Brain microvascular endothelial cell (primary cell): ENCODE results near the gene UFSP2.
A peak's percentile ranks its signal among the peaks of the same experiment; 100 is the strongest.

Experiments
- DNase-seq: peaks from one replicate; pipeline ENCODE4 v3.0.0-alpha.2; 2020
- H3K27ac ChIP-seq: fragments of 250-450 bp; sonication (Bioruptor Pico); 2 replicates; pipeline ENCODE4 v1.5.1; 2020; ENCODE audit warnings: mild to moderate bottlenecking, moderate library complexity
- H3K27me3 ChIP-seq: fragments of 250-450 bp; sonication (Bioruptor Pico); replicated peaks from 2 replicates; pipeline ENCODE4 v1.5.1; 2020; ENCODE audit warnings: mild to moderate bottlenecking
- H3K36me3 ChIP-seq: fragments of 250-450 bp; sonication (Bioruptor Pico); replicated peaks from 2 replicates; pipeline ENCODE4 v1.5.1; 2020; ENCODE audit warnings: mild to moderate bottlenecking
- H3K4me3 ChIP-seq: 2 replicates; pipeline ENCODE4 v1.5.1; 2011; ENCODE audit warnings: low read depth, mild to moderate bottlenecking, control low read depth, low read length, moderate library complexity
- in situ Hi-C: cut with HindIII; loops from 2 replicates; pipeline ENCODE4 v1.10.0; 2017; ENCODE audit warnings: low sequenced_read_pairs, low pct_ligation_motif_present
- TF ChIP-seq, protein P1 (sequence below): IDR thresholded peaks from 2 replicates; pipeline ENCODE4 v1.5.1; 2011; ENCODE audit warnings: low read depth, mild to moderate bottlenecking, moderate library complexity, low read length, control low read depth, inconsistent platforms; ENCODE audit errors: missing control alignments

UFSP2 gene

GRCh38 chr4:185425647-185426352 is at the start of gene UFSP2:
Gene UFSP2, minus strand, starts transcription at chr4:185425964. Its CDS starts 96 bp downstream, at chr4:185425868.
- in situ Hi-C loops = no loop called here
- TF ChIP-seq, protein P1, sequence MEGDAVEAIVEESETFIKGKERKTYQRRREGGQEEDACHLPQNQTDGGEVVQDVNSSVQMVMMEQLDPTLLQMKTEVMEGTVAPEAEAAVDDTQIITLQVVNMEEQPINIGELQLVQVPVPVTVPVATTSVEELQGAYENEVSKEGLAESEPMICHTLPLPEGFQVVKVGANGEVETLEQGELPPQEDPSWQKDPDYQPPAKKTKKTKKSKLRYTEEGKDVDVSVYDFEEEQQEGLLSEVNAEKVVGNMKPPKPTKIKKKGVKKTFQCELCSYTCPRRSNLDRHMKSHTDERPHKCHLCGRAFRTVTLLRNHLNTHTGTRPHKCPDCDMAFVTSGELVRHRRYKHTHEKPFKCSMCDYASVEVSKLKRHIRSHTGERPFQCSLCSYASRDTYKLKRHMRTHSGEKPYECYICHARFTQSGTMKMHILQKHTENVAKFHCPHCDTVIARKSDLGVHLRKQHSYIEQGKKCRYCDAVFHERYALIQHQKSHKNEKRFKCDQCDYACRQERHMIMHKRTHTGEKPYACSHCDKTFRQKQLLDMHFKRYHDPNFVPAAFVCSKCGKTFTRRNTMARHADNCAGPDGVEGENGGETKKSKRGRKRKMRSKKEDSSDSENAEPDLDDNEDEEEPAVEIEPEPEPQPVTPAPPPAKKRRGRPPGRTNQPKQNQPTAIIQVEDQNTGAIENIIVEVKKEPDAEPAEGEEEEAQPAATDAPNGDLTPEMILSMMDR = no peak
- Histone ChIP-seq H3K36me3 (no peaks in the 10 kb centered on the region), H3K4me3 (peak within 1 kb of the TSS; percentile 92), H3K27ac (peak within 1 kb of the TSS; percentile 100), H3K27me3 (no peaks in the 10 kb centered on the region)
- peak; percentile 81 for DNase-seq

DNA sequence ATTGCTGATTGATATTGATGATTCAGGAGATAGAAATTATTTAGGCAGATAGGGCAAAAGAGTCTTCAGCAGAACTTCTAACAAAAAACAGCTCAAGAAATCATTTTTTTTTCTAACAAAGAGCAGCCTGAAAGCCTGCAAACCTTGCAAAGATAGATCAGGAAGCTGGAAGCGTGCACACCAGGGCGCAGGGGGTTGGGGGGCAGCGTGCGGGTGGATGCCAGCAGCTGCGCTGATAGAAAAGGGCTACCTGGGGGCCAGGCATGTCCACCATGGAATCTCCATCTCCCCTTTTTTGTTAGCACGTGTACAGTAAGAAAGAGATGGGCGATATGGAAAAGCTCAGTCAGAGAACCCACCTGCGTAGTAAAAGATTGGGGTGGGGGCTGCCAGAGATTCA is 47.5 kb upstream of the UFSP2 start:
- H3K27me3 ChIP-seq = no peaks in the 10 kb centered on the region
- TF ChIP-seq, protein P1 = no peak
- H3K36me3 ChIP-seq = no peaks in the 10 kb centered on the region
- in situ Hi-C loops = no loop called here
- no peak overlapping the region for H3K4me3 ChIP-seq
- no peak for DNase-seq
- H3K27ac ChIP-seq = no peak overlapping the region

- no peaks in the 10 kb centered on the region for H3K36me3 ChIP-seq
- peaks cover 2% of the 10 kb centered on the region for H3K27me3 ChIP-seq
- in situ Hi-C loops = no loop called here
- H3K27ac ChIP-seq = no peak overlapping the region
- no peak for DNase-seq
- TF ChIP-seq, protein P1 = no peak
- H3K4me3 ChIP-seq = peak overlapping the region; percentile 71
These were observed 46.4 kb upstream of the UFSP2 start for GRCh38 chr4:185472103-185472542.

GRCh38 chr4:185471235-185472102 is 45.7 kb upstream of the UFSP2 start, which contains the start of gene CCDC110:
Gene CCDC110, minus strand, starts transcription at chr4:185471733. Its CDS starts 50 bp downstream, at chr4:185471683.
- no peaks in the 10 kb centered on the region for H3K36me3 ChIP-seq
- peaks cover 2% of the 10 kb centered on the region for H3K27me3 ChIP-seq
- DNase-seq = peak; percentile 86
- peak within 1 kb of the TSS; percentile 32 for H3K27ac ChIP-seq
- in situ Hi-C loops = no loop called here
- TF ChIP-seq, protein P1 = peak; percentile 42
- H3K4me3 ChIP-seq = peak within 1 kb of the TSS; percentile 75

- in situ Hi-C loops = no loop called here
- DNase-seq = peak; percentile 4
- H3K27me3 ChIP-seq = peaks cover 2% of the 10 kb centered on the region
- H3K36me3 ChIP-seq = no peaks in the 10 kb centered on the region
- no peak overlapping the region for H3K27ac ChIP-seq
- TF ChIP-seq, protein P1 = no peak
- peak overlapping the region; percentile 75 for H3K4me3 ChIP-seq
These were observed 44.9 kb upstream of the UFSP2 start for GRCh38 chr4:185470501-185471195.
